Measurements from ENCODE around the gene SIMC1. TPM values are rescaled to one million over a fixed set of nuclear protein-coding genes. Genes with fewer than 3 reads are reported as not detected.
"Not testable (repeated sequence)": the region's sequence is repeated elsewhere in the genome, so short reads cannot be mapped to it uniquely, and the experiment has no call there.

Gene SIMC1
- total and polyA plus RNA-seq, 2 donors (not counting 3 experiments of a cell fraction or from before 2014, with no cell fraction given): 9.0 to 16.2 TPM

GRCh38 chr5:176228358-176228757 lies 9.9 kb upstream of the SIMC1 start:
- H3K4me2 ChIP-seq (ENCODE audit: insufficient read depth, low read length); H3K9me3 ChIP-seq (replicated peaks; ENCODE audit: control insufficient read depth, insufficient read depth, low read length); H4K20me1 ChIP-seq (replicated peaks; ENCODE audit: control insufficient read depth, extremely low read depth, insufficient read depth, low read length); intact Hi-C loops (cut with micrococcal nuclease); H3K27ac ChIP-seq (ENCODE audit: insufficient read depth, low read depth, low read length); H3K79me2 ChIP-seq (ENCODE audit: control insufficient read depth, insufficient read depth, low read length); FAIRE-seq; H3K4me3 ChIP-seq (replicated peaks in 1 of 3; ENCODE audit: insufficient read depth in 1 of 3, low read depth in 1 of 3, low read length in 3 of 3); H3K9ac ChIP-seq (replicated peaks; ENCODE audit: extremely low read depth, insufficient read depth, low read length); H2AFZ ChIP-seq (ENCODE audit: low read depth, low read length); H3K36me3 ChIP-seq (ENCODE audit: control insufficient read depth in 2 of 2, extremely low read depth in 1 of 2, insufficient read depth in 2 of 2, low read length in 2 of 2); BruUV-seq (replicated peaks); H3K4me1 ChIP-seq (ENCODE audit: control insufficient read depth, extremely low read depth, insufficient read depth, low read length); POLR2A ChIA-PET; dilution Hi-C loops (cut with MboI; ENCODE audit: extremely low pct_ligation_motif_present, low sequenced_read_pairs); H3K9me1 ChIP-seq (replicated peaks; ENCODE audit: control insufficient read depth, extremely low read depth, insufficient read depth, low read length); DNase-seq (ENCODE audit: low read depth, low spot score); H3K27me3 ChIP-seq (ENCODE audit: control insufficient read depth in 2 of 2, insufficient read depth in 2 of 2, low read length in 2 of 2); CTCF ChIA-PET: not testable (repeated sequence)

DNA sequence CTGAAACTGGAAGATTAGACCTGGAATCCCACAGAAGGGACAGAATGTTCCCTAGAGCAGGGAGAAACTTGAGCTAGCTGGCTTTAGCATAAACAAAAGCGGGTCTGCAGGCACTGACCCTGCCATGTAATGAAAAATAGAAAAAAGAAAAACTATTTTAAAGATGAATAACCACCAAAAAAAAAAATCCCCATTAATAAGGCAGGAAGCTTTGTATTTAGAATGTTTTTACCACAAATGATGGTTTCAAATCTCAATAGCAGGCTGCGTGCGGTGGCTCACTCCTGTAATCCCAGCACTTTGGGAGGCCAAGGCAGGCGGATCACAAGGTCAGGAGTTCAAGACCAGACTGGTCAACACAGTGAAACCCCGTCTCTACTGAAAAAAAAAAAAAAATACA lies 5.0 kb upstream of the SIMC1 start:
- H3K79me2 ChIP-seq (ENCODE audit: control insufficient read depth, insufficient read depth, low read length); H3K4me2 ChIP-seq (ENCODE audit: insufficient read depth, low read length); H3K27me3 ChIP-seq (ENCODE audit: control insufficient read depth in 2 of 2, insufficient read depth in 2 of 2, low read length in 2 of 2); POLR2A ChIA-PET; BruUV-seq (replicated peaks); H3K9me1 ChIP-seq (replicated peaks; ENCODE audit: control insufficient read depth, extremely low read depth, insufficient read depth, low read length); H3K9ac ChIP-seq (replicated peaks; ENCODE audit: extremely low read depth, insufficient read depth, low read length); FAIRE-seq; H3K4me3 ChIP-seq (replicated peaks in 1 of 3; ENCODE audit: insufficient read depth in 1 of 3, low read depth in 1 of 3, low read length in 3 of 3); H3K36me3 ChIP-seq (ENCODE audit: control insufficient read depth in 2 of 2, extremely low read depth in 1 of 2, insufficient read depth in 2 of 2, low read length in 2 of 2); H3K27ac ChIP-seq (ENCODE audit: insufficient read depth, low read depth, low read length); H2AFZ ChIP-seq (ENCODE audit: low read depth, low read length); H3K4me1 ChIP-seq (ENCODE audit: control insufficient read depth, extremely low read depth, insufficient read depth, low read length); dilution Hi-C loops (cut with MboI; ENCODE audit: extremely low pct_ligation_motif_present, low sequenced_read_pairs); H3K9me3 ChIP-seq (replicated peaks; ENCODE audit: control insufficient read depth, insufficient read depth, low read length); CTCF ChIA-PET; DNase-seq (ENCODE audit: low read depth, low spot score); H4K20me1 ChIP-seq (replicated peaks; ENCODE audit: control insufficient read depth, extremely low read depth, insufficient read depth, low read length): not testable (repeated sequence)
- intact Hi-C loops (cut with micrococcal nuclease): loop anchor here (10.0 kb wide), 1 partner anchor 132 kb away; the partner anchor contains the start of genes ARL10 and KIAA1191

GRCh38 chr5:176235155-176235554 lies 3.1 kb upstream of the SIMC1 start:
- POLR2A ChIA-PET; H3K36me3 ChIP-seq (ENCODE audit: control insufficient read depth in 2 of 2, extremely low read depth in 1 of 2, insufficient read depth in 2 of 2, low read length in 2 of 2); H4K20me1 ChIP-seq (replicated peaks; ENCODE audit: control insufficient read depth, extremely low read depth, insufficient read depth, low read length); H3K9me3 ChIP-seq (replicated peaks; ENCODE audit: control insufficient read depth, insufficient read depth, low read length); H3K9me1 ChIP-seq (replicated peaks; ENCODE audit: control insufficient read depth, extremely low read depth, insufficient read depth, low read length); H3K79me2 ChIP-seq (ENCODE audit: control insufficient read depth, insufficient read depth, low read length); H3K4me2 ChIP-seq (ENCODE audit: insufficient read depth, low read length); H3K27me3 ChIP-seq (ENCODE audit: control insufficient read depth in 2 of 2, insufficient read depth in 2 of 2, low read length in 2 of 2); BruUV-seq (replicated peaks); H3K27ac ChIP-seq (ENCODE audit: insufficient read depth, low read depth, low read length); H2AFZ ChIP-seq (ENCODE audit: low read depth, low read length); FAIRE-seq; H3K4me1 ChIP-seq (ENCODE audit: control insufficient read depth, extremely low read depth, insufficient read depth, low read length); dilution Hi-C loops (cut with MboI; ENCODE audit: extremely low pct_ligation_motif_present, low sequenced_read_pairs); H3K9ac ChIP-seq (replicated peaks; ENCODE audit: extremely low read depth, insufficient read depth, low read length); H3K4me3 ChIP-seq (replicated peaks in 1 of 3; ENCODE audit: insufficient read depth in 1 of 3, low read depth in 1 of 3, low read length in 3 of 3): not testable (repeated sequence)
- DNase-seq (ENCODE audit: low read depth, low spot score): peak; percentile 34
- intact Hi-C loops (cut with micrococcal nuclease): loop anchor here (10.0 kb wide), 1 partner anchor 130 kb away; the partner anchor contains the start of genes ARL10 and KIAA1191
- CTCF ChIA-PET: interaction anchor here (0.6 kb wide), 1 partner anchor 308 kb away, joined by 4 read pairs; no protein-coding TSS in a partner anchor
- peak in 1 of 2 donors; percentile 37 for TF ChIP-seq CTCF (IDR thresholded peaks at IDR 0.05; ENCODE audit: extremely low read depth in 1 of 2, insufficient read depth in 1 of 2, low read depth in 1 of 2, low read length in 2 of 2)

Data from endothelial cell of umbilical vein (primary cell).